DOHH2 (cell line): Measurements from ENCODE around the gene KRTDAP.

Experiments
- H3F3A ChIP-seq: fragments of 200-600 bp; sonication (generic), shearing (Covaris generic); 2 replicates; pipeline ENCODE4 v1.6.0; 2016; ENCODE audit warnings: antibody characterized with exemption, mild to moderate bottlenecking; ENCODE audit not compliant: control insufficient read depth, insufficient read depth
- H3K27ac ChIP-seq: fragments of 200-600 bp; sonication (generic); 2 replicates; pipeline ENCODE4 v1.5.1; 2014; ENCODE audit warnings: low read depth, mild to moderate bottlenecking, low read length, moderate library complexity
- H3K27me3 ChIP-seq: fragments of 200-600 bp; sonication (generic); 2 replicates; pipeline ENCODE4 v1.6.1; 2014; ENCODE audit warnings: mild to moderate bottlenecking, low read length, mixed read lengths; ENCODE audit not compliant: control insufficient read depth
- H3K36me3 ChIP-seq: fragments of 200-600 bp; sonication (generic); 2 replicates; pipeline ENCODE4 v1.6.1; 2014; ENCODE audit warnings: mild to moderate bottlenecking, low read length, moderate library complexity, mixed read lengths; ENCODE audit not compliant: control insufficient read depth
- H3K4me1 ChIP-seq: fragments of 200-600 bp; sonication (generic); 2 replicates; pipeline ENCODE4 v1.6.1; 2014; ENCODE audit warnings: mild to moderate bottlenecking, low read length, mixed read lengths; ENCODE audit not compliant: control insufficient read depth
- H3K4me2 ChIP-seq: fragments of 200-600 bp; sonication (generic); 2 replicates; pipeline ENCODE4 v1.6.0; 2014; ENCODE audit warnings: mild to moderate bottlenecking, low read length, moderate library complexity
- H3K4me3 ChIP-seq: fragments of 200-600 bp; sonication (generic); 2 replicates; pipeline ENCODE4 v1.5.1; 2014; ENCODE audit warnings: mild to moderate bottlenecking, low read length, mixed read lengths
- H3K79me2 ChIP-seq: fragments of 200-600 bp; sonication (generic); 2 replicates; pipeline ENCODE4 v1.6.1; 2014; ENCODE audit warnings: mild to moderate bottlenecking, low read length, mixed read lengths; ENCODE audit not compliant: control insufficient read depth
- H3K9me2 ChIP-seq: fragments of 200-600 bp; sonication (generic); replicated peaks from 2 replicates; pipeline ENCODE4 v1.6.1; 2014; ENCODE audit warnings: mild to moderate bottlenecking, low read length, mixed read lengths; ENCODE audit not compliant: control insufficient read depth
- H3K9me3 ChIP-seq: fragments of 200-600 bp; sonication (generic); 2 replicates; pipeline ENCODE4 v1.6.1; 2014; ENCODE audit warnings: antibody characterized with exemption, low read length, mixed read lengths; ENCODE audit not compliant: control insufficient read depth, insufficient read depth
- H4K20me1 ChIP-seq: fragments of 200-600 bp; sonication (generic); 2 replicates; pipeline ENCODE4 v1.6.0; 2014; ENCODE audit warnings: low read depth, mild to moderate bottlenecking, antibody characterized with exemption, low read length, moderate library complexity; ENCODE audit not compliant: control insufficient read depth, insufficient read depth
- CTCF ChIP-seq: fragments of 200-600 bp; sonication (generic); IDR thresholded peaks from one replicate; pipeline ENCODE4 v1.5.1; 2014; ENCODE audit warnings: antibody characterized with exemption, mild to moderate bottlenecking, low read depth, low read length; ENCODE audit not compliant: poor library complexity, severe bottlenecking
- EZH2phosphoT487 ChIP-seq: fragments of 200-600 bp; sonication (generic); IDR thresholded peaks from 2 replicates; pipeline ENCODE4 v1.6.1; 2017; ENCODE audit warnings: borderline replicate concordance, mild to moderate bottlenecking, antibody characterized with exemption, low read length, moderate library complexity, mixed read lengths

KRTDAP gene

GRCh38 chr19:35513628-35514281 lies 23.5 kb upstream of the KRTDAP start, which contains the start of gene DMKN:
Gene DMKN (minus strand): TSS chr19:35513649. CDS start chr19:35513475, 174 bp downstream.
- Histone ChIP-seq H3K4me3 (no peak within 1 kb of the TSS), H3K4me1 (peaks cover 7% of the 10 kb centered on the region)
- TF ChIP-seq CTCF (no peak), EZH2phosphoT487 (no peak)

GRCh38 chr19:35512831-35513627 lies 22.8 kb upstream of the KRTDAP start:
- Histone ChIP-seq H3K79me2 (peaks cover 10% of the 10 kb centered on the region), H4K20me1 (no peaks in the 10 kb centered on the region), H3F3A (no peaks in the 10 kb centered on the region), H3K9me2 (no peaks in the 10 kb centered on the region), H3K9me3 (no peaks in the 10 kb centered on the region), H3K27ac (no peak overlapping the region), H3K4me2 (no peak overlapping the region), H3K36me3 (no peaks in the 10 kb centered on the region), H3K4me3 (no peak overlapping the region), H3K4me1 (peaks cover 14% of the 10 kb centered on the region), H3K27me3 (peaks cover 27% of the 10 kb centered on the region)
- TF ChIP-seq CTCF = no peak
- no peak for TF ChIP-seq EZH2phosphoT487

More at GRCh38 chr19:35513628-35514281, 23.5 kb upstream of the KRTDAP start, which contains the start of gene DMKN:
- H3K4me2 ChIP-seq = no peak within 1 kb of the TSS
- H3K27ac ChIP-seq = no peak within 1 kb of the TSS
- H3K36me3 ChIP-seq = no peaks in the 10 kb centered on the region
- H3F3A ChIP-seq = no peaks in the 10 kb centered on the region
- no peaks in the 10 kb centered on the region for H3K9me2 ChIP-seq
- no peaks in the 10 kb centered on the region for H4K20me1 ChIP-seq
- H3K27me3 ChIP-seq = peaks cover 22% of the 10 kb centered on the region
- H3K79me2 ChIP-seq = peaks cover 3% of the 10 kb centered on the region; the same call in 1 of the 2 replicates
- H3K9me3 ChIP-seq = no peaks in the 10 kb centered on the region

- Histone ChIP-seq H3K27me3 (peaks cover 37% of the 10 kb centered on the region), H3F3A (no peaks in the 10 kb centered on the region), H3K4me1 (peaks cover 26% of the 10 kb centered on the region), H3K4me2 (no peak overlapping the region), H3K9me2 (no peaks in the 10 kb centered on the region), H3K79me2 (peaks cover 10% of the 10 kb centered on the region), H3K9me3 (no peaks in the 10 kb centered on the region), H3K36me3 (no peaks in the 10 kb centered on the region), H3K27ac (no peak overlapping the region), H3K4me3 (no peak overlapping the region), H4K20me1 (no peaks in the 10 kb centered on the region)
- TF ChIP-seq EZH2phosphoT487 (no peak), CTCF (no peak)
Observed at GRCh38 chr19:35511337-35511736, 21.1 kb upstream of the KRTDAP start.
